ENCODE measurements around the gene SMAD3. TPM values are rescaled to one million over a fixed set of nuclear protein-coding genes. Genes with fewer than 3 reads are reported as not detected.

The SMAD3 gene
- total RNA-seq, 4 donors from 2014 or later: 41.9 to 94.9 (median 56.1) TPM

DNA sequence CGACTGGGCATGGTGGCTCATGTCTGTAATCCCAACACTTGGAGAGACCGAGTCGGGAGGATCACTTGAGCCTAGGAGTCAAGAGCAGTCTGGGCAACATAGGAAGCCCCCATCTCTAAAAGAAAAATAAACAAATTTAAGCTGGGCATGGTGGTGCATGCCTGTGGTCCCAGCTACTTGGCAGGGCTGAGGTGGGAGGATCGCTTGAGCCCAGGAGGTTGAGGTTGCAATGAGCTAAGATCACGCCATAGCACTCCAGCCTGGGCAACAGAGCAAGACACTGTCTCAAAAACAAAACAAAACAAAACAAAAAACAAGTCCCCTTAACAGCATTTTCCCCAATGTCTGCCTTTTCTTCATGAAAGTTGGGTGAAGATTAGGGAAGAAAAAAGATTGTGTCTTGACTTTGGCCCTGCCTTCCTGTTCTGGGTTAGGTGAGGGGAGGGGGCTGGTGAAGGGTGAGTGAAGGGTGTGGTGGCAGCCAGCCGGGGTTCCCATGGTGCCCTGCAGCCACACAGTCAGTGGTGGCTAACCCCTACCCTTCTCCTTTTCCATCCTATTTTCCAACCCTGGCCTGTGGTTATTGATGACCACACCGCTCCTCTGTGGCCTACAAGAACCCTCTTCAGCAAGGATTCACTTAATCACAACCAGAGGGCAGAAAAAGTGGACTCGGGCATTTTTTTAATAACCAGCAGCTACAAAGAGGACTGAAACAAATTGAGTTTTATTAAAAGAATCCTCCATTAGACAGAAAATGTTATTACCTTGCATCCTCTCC lies 28.4 kb upstream of the SMAD3 start:
- 90% methylated on average over 8 of the region's 8 CpGs for WGBS

DNA sequence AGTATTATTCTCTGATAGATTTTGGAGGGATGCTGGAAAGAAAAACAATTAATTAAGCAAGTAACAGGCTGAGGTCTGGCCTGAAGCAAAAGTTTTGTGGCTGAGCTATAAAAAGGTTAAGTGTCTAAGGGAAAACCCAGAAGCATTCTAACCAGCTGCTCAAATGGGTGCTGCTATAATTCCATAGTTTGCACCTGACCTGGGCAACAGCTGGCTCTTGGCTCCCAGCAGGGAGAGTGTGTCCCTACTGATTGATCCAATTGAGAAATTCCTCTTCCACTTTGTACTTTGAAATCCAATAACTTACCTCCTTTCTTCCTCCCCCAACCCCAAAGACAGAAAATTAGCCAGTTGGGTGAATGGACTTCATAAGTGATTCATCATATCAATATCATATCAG lies 27.7 kb upstream of the SMAD3 start:
- no peaks in the 10 kb centered on the region for H3K36me3 ChIP-seq
- H3K4me1 ChIP-seq: peaks cover 34% of the 10 kb centered on the region
- no peak overlapping the region for H3K4me3 ChIP-seq
- H3K27me3 ChIP-seq: peaks cover 8% of the 10 kb centered on the region
- DNase-seq (ENCODE audit: low spot score in 2 of 2): no peak
- no peak overlapping the region for H3K27ac ChIP-seq
- TF ChIP-seq, protein P1, sequence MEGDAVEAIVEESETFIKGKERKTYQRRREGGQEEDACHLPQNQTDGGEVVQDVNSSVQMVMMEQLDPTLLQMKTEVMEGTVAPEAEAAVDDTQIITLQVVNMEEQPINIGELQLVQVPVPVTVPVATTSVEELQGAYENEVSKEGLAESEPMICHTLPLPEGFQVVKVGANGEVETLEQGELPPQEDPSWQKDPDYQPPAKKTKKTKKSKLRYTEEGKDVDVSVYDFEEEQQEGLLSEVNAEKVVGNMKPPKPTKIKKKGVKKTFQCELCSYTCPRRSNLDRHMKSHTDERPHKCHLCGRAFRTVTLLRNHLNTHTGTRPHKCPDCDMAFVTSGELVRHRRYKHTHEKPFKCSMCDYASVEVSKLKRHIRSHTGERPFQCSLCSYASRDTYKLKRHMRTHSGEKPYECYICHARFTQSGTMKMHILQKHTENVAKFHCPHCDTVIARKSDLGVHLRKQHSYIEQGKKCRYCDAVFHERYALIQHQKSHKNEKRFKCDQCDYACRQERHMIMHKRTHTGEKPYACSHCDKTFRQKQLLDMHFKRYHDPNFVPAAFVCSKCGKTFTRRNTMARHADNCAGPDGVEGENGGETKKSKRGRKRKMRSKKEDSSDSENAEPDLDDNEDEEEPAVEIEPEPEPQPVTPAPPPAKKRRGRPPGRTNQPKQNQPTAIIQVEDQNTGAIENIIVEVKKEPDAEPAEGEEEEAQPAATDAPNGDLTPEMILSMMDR (IDR thresholded peaks at IDR 0.05): no peak
- no peak for TF ChIP-seq EP300 (IDR thresholded peaks at IDR 0.05)
- TF ChIP-seq POLR2AphosphoS5 (IDR thresholded peaks at IDR 0.05): no peak
- TF ChIP-seq POLR2A (IDR thresholded peaks at IDR 0.05): no peak
- no peaks in the 10 kb centered on the region for H3K9me3 ChIP-seq

More for the DNA sequence above, 28.4 kb upstream of the SMAD3 start:
- Histone ChIP-seq H3K27me3 (peaks cover 8% of the 10 kb centered on the region), H3K4me3 (no peak overlapping the region), H3K4me1 (peaks cover 27% of the 10 kb centered on the region), H3K36me3 (no peaks in the 10 kb centered on the region), H3K27ac (no peak overlapping the region), H3K9me3 (no peaks in the 10 kb centered on the region)
- no peak for DNase-seq (ENCODE audit: low spot score in 2 of 2)
- TF ChIP-seq, protein P1 (IDR thresholded peaks at IDR 0.05): no peak
- TF ChIP-seq EP300 (IDR thresholded peaks at IDR 0.05): no peak
- TF ChIP-seq POLR2AphosphoS5 (IDR thresholded peaks at IDR 0.05): no peak
- no peak for TF ChIP-seq POLR2A (IDR thresholded peaks at IDR 0.05)

DNA sequence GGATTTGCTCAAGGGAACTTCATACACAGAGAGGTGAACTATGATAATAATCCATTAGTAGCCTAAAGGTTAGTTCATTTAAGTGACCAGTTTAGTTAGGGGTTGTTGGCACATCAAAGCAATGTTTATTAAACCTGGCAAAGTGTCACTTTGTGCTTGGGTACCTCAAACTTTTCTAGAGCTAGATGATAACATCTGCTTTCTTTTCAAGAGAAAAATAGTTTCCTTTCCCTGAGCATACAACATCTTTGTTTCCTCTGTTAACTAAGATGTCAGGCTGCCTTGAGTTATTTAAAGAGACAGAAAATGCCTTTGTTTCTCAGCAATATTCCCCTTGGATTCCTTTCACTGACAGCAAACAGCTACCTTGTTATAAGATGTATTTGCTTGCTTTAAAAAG lies 26.7 kb upstream of the SMAD3 start:
- DNase-seq (ENCODE audit: low spot score in 2 of 2): no peak
- peaks cover 26% of the 10 kb centered on the region for H3K4me1 ChIP-seq
- no peaks in the 10 kb centered on the region for H3K9me3 ChIP-seq
- H3K36me3 ChIP-seq: no peaks in the 10 kb centered on the region
- TF ChIP-seq POLR2AphosphoS5 (IDR thresholded peaks at IDR 0.05): no peak
- TF ChIP-seq, protein P1 (IDR thresholded peaks at IDR 0.05): no peak
- no peak for TF ChIP-seq POLR2A (IDR thresholded peaks at IDR 0.05)
- H3K4me3 ChIP-seq: no peak overlapping the region
- peaks cover 2% of the 10 kb centered on the region for H3K27me3 ChIP-seq
- no peak overlapping the region for H3K27ac ChIP-seq

DNA sequence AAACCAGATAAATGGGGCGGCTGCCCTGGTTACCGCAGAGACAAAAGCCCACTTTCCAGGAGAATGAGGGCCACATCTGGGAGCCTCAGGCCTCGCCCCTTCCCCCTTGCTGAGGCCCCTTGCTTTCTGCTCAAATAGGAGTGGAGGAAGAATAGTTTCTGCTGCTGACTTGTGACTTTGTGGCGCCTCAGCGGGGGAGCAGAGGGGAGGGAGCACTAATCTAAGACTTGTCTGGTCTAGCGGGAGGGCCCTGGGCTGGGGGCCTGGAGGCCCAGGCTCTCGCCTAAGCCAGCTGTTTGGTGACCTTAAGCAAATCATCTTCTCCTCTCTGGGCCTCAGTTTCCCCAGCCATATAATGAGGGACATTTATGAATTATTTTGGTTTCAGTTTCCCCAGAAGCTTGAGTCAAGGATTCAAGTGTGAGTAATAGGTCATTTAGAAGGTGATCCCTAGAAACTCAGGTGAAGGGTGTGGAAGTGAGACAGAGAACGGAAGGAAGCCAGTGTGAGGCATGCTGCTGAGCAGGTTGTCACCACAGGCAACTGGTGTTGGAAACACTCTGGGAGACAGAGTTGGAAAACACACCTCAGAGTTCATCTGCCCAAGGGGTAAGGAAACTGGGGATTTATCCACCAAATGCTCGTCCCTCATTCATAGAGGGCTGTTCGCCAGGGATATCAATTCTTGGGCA lies 25.9 kb upstream of the SMAD3 start:
- no peak overlapping the region for H3K27ac ChIP-seq

DNA sequence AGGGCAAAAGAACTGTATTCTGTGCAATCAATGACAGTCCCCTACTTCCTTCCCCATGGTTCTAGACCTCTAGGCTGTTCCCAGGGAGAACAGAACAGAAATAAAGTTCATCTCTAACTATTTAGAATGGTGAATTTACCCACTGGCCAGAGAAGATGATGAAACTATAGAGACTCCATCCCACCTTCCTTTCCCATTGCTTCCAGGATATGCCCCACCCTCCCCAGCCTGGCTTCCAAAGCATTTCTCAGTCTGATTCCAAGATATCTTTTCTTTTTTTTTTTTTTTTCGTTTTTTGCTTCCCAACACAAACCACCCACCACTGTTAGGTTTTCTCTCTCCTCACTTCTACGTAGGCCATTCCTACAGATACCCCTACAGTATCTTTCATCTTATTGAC lies 25.1 kb upstream of the SMAD3 start:
- H3K4me1 ChIP-seq: peaks cover 28% of the 10 kb centered on the region

More for the DNA sequence above, 25.9 kb upstream of the SMAD3 start:
- WGBS: 84% methylated on average over 10 of the region's 10 CpGs
- Histone ChIP-seq H3K4me1 (peaks cover 26% of the 10 kb centered on the region), H3K9me3 (no peaks in the 10 kb centered on the region), H3K4me3 (no peak overlapping the region), H3K36me3 (no peaks in the 10 kb centered on the region), H3K27me3 (no peaks in the 10 kb centered on the region)
- DNase-seq (ENCODE audit: low spot score in 2 of 2): no peak
- TF ChIP-seq EP300 (IDR thresholded peaks at IDR 0.05): no peak
- TF ChIP-seq, protein P1 (IDR thresholded peaks at IDR 0.05): no peak
- TF ChIP-seq POLR2A (IDR thresholded peaks at IDR 0.05): no peak
- no peak for TF ChIP-seq POLR2AphosphoS5 (IDR thresholded peaks at IDR 0.05)

More for the DNA sequence above, 25.1 kb upstream of the SMAD3 start:
- H3K9me3 ChIP-seq: no peaks in the 10 kb centered on the region
- H3K36me3 ChIP-seq: no peaks in the 10 kb centered on the region
- H3K27me3 ChIP-seq: no peaks in the 10 kb centered on the region
- TF ChIP-seq EP300 (IDR thresholded peaks at IDR 0.05) (no peak), POLR2AphosphoS5 (IDR thresholded peaks at IDR 0.05) (no peak), POLR2A (IDR thresholded peaks at IDR 0.05) (no peak)
- TF ChIP-seq, protein P1 (IDR thresholded peaks at IDR 0.05): no peak
- 59% methylated on average over 2 of the region's 2 CpGs for WGBS
- H3K4me3 ChIP-seq: no peak overlapping the region
- no peak overlapping the region for H3K27ac ChIP-seq
- DNase-seq (ENCODE audit: low spot score in 2 of 2): no peak

Measured in suprapubic skin (tissue), 4 donors.